ENCODE results near the gene LRIG3. TPM values are rescaled to one million over a fixed set of nuclear protein-coding genes. Genes with fewer than 3 reads are reported as not detected.
A peak's percentile ranks its signal among the peaks of the same experiment; 100 is the strongest.

LRIG3 gene
- total RNA-seq, 2 donors from 2014 or later = 68.6 to 71.6 TPM

DNA sequence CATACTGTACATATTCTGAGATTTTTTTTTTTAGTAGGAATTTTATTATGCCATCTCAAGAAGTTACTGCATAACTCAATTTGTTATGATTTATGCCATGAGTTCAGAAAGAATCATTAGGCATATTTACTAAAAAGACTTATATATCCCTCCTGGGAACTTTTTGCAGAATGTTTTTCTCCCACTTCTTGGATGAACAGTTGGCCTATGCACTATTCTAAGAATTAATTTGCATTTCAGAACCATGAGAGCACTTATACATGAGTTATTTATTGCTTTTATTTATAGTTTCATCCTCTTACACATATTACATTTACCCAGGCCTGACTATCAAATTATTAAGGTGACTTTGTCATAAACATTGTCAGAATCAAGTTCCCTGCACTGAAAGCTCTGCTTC, 6.3 kb upstream of the LRIG3 start:
- Histone ChIP-seq H3K27me3 (no peaks in the 10 kb centered on the region), H3K4me3 (no peak overlapping the region), H3K4me1 (peaks cover 52% of the 10 kb centered on the region), H3K27ac (peak overlapping the region in 2 of 4 donors; percentile 0 to 98), H3K9me3 (no peaks in the 10 kb centered on the region), H3K36me3 (replicated peaks in 1 of 2; ENCODE audit: insufficient read depth in 1 of 2, low read depth in 2 of 2) (no peaks in the 10 kb centered on the region)
- DNase-seq (no peak), ATAC-seq (no peak)
- no peak for TF ChIP-seq POLR2A (IDR thresholded peaks at IDR 0.05)
- TF ChIP-seq, protein P1, sequence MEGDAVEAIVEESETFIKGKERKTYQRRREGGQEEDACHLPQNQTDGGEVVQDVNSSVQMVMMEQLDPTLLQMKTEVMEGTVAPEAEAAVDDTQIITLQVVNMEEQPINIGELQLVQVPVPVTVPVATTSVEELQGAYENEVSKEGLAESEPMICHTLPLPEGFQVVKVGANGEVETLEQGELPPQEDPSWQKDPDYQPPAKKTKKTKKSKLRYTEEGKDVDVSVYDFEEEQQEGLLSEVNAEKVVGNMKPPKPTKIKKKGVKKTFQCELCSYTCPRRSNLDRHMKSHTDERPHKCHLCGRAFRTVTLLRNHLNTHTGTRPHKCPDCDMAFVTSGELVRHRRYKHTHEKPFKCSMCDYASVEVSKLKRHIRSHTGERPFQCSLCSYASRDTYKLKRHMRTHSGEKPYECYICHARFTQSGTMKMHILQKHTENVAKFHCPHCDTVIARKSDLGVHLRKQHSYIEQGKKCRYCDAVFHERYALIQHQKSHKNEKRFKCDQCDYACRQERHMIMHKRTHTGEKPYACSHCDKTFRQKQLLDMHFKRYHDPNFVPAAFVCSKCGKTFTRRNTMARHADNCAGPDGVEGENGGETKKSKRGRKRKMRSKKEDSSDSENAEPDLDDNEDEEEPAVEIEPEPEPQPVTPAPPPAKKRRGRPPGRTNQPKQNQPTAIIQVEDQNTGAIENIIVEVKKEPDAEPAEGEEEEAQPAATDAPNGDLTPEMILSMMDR (IDR thresholded peaks at IDR 0.05) = no peak
- intact Hi-C loops (cut with DNase I) = no loop called here

DNA sequence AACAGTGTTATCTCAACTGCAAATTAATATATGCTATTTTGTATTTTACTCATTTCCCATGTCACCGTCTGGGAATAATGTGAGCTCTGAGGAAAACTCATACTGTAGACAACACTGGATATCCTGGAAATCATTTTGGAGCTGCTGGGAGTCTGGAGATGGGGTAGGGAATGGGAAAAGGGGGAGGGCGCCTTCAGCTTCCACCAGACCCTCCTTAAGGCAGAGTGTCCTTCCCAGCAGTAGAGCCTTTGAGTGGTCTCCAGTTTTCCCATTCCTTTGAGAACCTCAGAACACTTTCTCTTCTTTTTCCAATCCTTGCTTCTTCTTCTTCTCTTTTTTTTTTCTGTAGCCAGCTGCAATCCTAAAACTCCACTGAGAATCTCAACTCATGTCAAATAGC, 5.4 kb upstream of the LRIG3 start:
- peaks cover 60% of the 10 kb centered on the region for H3K4me1 ChIP-seq
- no peaks in the 10 kb centered on the region for H3K9me3 ChIP-seq
- intact Hi-C loops (cut with DNase I) = no loop called here
- H3K27ac ChIP-seq = peak overlapping the region; percentile 44 to 98 (median 62)
- 25 to 37% methylated on average over 2 of the region's 2 CpGs for WGBS, 2 donors
- H3K36me3 ChIP-seq (replicated peaks in 1 of 2; ENCODE audit: insufficient read depth in 1 of 2, low read depth in 2 of 2) = no peaks in the 10 kb centered on the region
- TF ChIP-seq POLR2A (IDR thresholded peaks at IDR 0.05) = no peak
- TF ChIP-seq, protein P1 (IDR thresholded peaks at IDR 0.05) = no peak
- peak; percentile 1 for ATAC-seq
- no peaks in the 10 kb centered on the region for H3K27me3 ChIP-seq
- DNase-seq = no peak
- H3K4me3 ChIP-seq = no peak overlapping the region

DNA sequence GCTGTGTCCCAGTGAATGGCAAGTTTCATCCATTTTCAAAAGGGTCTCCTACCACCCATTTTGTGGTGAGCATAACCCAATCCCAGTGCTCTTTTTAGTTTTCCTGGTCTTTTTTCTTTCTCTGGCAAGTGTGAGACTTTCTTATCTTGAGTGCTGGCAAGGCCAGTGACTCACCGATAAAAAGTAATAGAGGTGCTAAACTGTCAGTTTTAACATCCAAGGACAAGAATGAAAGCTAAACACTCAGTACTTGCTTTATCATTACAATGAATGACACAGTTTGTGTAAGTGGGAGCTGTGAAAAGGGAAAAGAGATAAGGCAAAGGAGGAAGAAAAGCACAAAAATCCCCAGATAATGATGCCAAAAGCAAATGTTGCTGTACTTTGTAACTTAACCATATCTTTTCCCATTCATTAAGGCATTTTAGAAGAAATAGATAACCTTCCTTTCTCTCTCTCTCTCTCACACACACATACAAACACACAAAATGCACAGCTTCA, 4.9 kb upstream of the LRIG3 start:
- Histone ChIP-seq H3K4me1 (peaks cover 63% of the 10 kb centered on the region), H3K27ac (peak overlapping the region; percentile 44 to 98 (median 62)), H3K27me3 (no peaks in the 10 kb centered on the region), H3K4me3 (no peak overlapping the region), H3K36me3 (replicated peaks in 1 of 2; ENCODE audit: insufficient read depth in 1 of 2, low read depth in 2 of 2) (no peaks in the 10 kb centered on the region), H3K9me3 (no peaks in the 10 kb centered on the region)
- DNase-seq (peak; percentile 48 to 82 (median 63)), ATAC-seq (peak; percentile 84)
- TF ChIP-seq, protein P1 (IDR thresholded peaks at IDR 0.05) = no peak
- peak in 1 of 3 donors; percentile 42 for TF ChIP-seq POLR2A (IDR thresholded peaks at IDR 0.05)
- 3 to 4% methylated on average over 1 of the region's 1 CpG for WGBS, 2 donors
- intact Hi-C loops (cut with DNase I) = no loop called here

DNA sequence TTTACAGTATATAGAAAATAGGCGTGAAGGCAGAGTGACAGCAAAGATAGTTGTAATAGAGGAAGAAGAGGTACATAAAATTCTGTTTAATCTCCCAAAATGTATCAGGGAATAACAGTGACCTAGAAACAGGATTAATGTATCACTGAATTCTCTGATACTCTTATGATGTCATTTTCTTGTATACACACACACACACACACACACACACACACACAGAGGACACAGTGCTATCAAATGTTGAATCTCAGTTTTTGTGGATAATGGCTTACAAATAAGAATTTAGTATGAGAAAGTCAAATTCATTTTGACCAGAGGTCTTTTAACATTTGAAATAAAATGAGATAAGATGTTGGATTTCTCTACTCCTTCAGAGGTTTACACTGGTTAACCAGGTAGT, 4.3 kb upstream of the LRIG3 start:
- DNase-seq (no peak), ATAC-seq (no peak)
- H3K4me3 ChIP-seq = no peak overlapping the region
- no peak for TF ChIP-seq POLR2A (IDR thresholded peaks at IDR 0.05)
- TF ChIP-seq, protein P1 (IDR thresholded peaks at IDR 0.05) = no peak
- H3K27ac ChIP-seq = peak overlapping the region in 3 of 4 donors; percentile 51 to 98 (median 73)
- 75 to 83% methylated on average over 1 of the region's 1 CpG for WGBS, 2 donors
- no peaks in the 10 kb centered on the region for H3K36me3 ChIP-seq (replicated peaks in 1 of 2; ENCODE audit: insufficient read depth in 1 of 2, low read depth in 2 of 2)
- H3K27me3 ChIP-seq = no peaks in the 10 kb centered on the region
- H3K9me3 ChIP-seq = no peaks in the 10 kb centered on the region
- H3K4me1 ChIP-seq = peaks cover 63% of the 10 kb centered on the region
- intact Hi-C loops (cut with DNase I) = no loop called here

DNA sequence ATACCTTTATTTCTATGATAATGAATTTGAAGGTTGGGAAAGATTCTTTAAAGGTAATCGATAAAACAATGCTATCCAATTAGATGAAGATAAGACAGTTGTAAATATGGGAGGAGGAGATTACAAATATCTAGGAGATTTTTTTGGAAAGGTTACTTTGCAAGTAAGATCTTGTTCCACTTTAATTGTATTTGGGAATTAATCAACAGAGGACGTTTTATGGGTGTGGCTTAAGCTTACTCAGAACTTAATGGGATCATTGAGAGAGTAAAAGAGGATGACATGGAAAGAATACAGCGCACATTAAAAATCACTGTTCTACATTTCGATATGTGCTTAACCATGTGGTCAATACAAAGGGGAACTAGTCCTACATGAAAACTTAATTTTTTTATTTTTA, 3.5 kb upstream of the LRIG3 start:
- intact Hi-C loops (cut with DNase I) = no loop called here
- TF ChIP-seq, protein P1 (IDR thresholded peaks at IDR 0.05) = no peak
- TF ChIP-seq POLR2A (IDR thresholded peaks at IDR 0.05) = no peak
- ATAC-seq = no peak
- WGBS, 2 donors = 52 to 53% methylated on average over 4 of the region's 4 CpGs
- no peaks in the 10 kb centered on the region for H3K27me3 ChIP-seq
- H3K4me1 ChIP-seq = peaks cover 63% of the 10 kb centered on the region
- no peaks in the 10 kb centered on the region for H3K9me3 ChIP-seq
- no peaks in the 10 kb centered on the region for H3K36me3 ChIP-seq (replicated peaks in 1 of 2; ENCODE audit: insufficient read depth in 1 of 2, low read depth in 2 of 2)
- no peak for DNase-seq
- H3K4me3 ChIP-seq = no peak overlapping the region
- H3K27ac ChIP-seq = peak overlapping the region in 2 of 4 donors; percentile 9 to 98
